Measurements from ENCODE around the gene NAV2.
"Not testable (repeated sequence)": the region's sequence is repeated elsewhere in the genome, so short reads cannot be mapped to it uniquely, and the experiment has no call there.

The NAV2 gene

DNA sequence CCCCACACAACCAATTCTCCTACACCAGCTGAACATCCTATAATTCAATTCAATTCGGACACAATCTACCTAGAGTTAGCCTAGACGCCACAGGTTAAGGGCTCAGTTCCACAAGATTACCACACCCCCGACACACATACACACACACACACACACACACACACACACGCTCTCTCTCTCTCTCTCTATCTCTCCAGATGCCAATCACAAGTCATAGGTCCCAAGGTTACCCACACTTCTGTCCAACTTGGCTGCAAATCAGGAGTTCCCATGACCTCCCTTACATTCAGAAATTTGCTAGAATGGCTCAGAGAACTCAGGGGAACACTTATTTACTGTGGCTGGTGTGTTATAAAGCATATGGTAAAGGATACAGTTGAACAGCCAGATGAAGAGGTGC lies 243.6 kb downstream of the NAV2 start:
- DNase-seq (ENCODE audit: low read depth): no peak

GRCh38 chr11:19957294-19957943 lies 244.8 kb downstream of the NAV2 start:
- no peak for DNase-seq (ENCODE audit: low read depth)

- DNase-seq (ENCODE audit: low read depth): no peak
These were observed 245.6 kb downstream of the NAV2 start for GRCh38 chr11:19958204-19958603.

DNA sequence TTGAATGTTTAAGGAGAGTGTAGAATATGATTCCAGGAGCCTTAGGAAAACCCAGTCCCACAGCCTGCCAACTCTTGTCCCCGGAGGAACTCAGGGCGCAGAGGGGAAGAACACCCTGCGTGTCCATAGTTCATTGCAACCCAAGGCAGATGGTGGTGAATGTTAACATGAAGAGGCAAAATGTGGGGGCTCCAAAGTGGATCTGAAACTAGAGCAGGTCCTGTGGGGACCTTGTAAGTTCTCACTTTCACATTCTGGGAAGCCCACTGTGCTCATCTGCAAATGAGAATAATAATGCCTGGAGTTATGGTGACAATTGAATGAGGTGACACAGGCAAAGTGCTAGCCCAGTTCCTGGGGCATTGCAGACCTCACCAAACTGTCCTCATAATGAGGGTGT lies 246.6 kb downstream of the NAV2 start:
- no peak for DNase-seq (ENCODE audit: low read depth)

DNA sequence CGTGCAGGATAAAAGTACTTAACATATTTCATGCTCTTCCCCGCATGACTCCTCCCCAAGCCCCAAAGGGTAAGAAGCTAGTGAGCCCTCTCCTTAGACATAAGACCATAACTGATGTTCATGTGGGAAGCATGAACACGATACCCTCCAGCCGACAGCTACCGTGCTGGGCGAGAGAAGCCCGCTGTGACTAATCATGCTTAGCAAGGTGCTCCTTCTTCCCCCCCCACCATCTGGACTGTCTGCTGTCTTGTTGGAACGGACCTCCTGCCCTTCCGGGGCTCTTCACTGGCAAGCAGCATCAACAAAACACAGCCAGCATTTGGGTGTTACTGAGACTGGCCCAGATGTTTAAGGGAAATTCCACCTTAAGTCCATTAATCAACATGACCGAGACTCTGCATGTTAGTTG lies 247.0 kb downstream of the NAV2 start:
- no peak for DNase-seq (ENCODE audit: low read depth)

DNA sequence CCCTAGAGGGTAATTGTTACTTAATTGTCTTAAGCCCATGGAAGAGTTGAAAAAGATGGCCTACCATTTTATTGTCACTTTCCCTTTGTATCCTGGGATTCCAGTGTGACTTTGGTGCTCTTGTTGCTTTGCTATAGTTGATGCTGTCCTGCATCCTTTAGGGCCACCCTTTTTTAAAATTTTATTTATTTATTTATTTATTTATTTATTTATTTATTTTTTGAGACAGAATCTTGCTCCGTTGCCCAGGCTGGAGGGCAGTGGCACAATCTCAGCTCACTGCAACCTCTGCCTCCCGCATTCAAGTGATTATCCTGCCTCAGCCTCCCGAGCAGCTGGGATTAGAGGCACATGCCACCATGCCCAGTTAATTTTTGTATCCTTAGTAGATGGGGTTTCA lies 247.8 kb downstream of the NAV2 start:
- not testable (repeated sequence) for DNase-seq (ENCODE audit: low read depth)

DNA sequence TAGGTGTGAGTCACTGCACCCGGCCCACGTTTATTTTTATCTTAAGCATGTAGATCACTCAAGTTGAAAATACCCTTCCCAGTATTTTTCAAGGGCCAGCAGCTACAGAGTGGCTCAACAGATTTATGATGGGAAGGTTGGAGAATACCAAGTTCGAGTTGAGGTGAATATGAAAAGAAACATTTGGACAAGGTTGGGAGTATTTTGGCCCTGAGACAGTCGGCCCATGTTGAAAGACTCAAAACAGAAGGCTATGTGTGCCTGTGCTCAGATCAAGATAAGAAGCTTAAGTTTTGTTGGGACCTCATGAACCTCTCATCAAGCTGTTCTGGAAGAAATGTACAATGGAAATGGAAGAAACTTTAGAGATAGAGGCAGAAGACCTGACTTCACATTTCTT lies 248.6 kb downstream of the NAV2 start:
- no peak for DNase-seq (ENCODE audit: low read depth)

DNA sequence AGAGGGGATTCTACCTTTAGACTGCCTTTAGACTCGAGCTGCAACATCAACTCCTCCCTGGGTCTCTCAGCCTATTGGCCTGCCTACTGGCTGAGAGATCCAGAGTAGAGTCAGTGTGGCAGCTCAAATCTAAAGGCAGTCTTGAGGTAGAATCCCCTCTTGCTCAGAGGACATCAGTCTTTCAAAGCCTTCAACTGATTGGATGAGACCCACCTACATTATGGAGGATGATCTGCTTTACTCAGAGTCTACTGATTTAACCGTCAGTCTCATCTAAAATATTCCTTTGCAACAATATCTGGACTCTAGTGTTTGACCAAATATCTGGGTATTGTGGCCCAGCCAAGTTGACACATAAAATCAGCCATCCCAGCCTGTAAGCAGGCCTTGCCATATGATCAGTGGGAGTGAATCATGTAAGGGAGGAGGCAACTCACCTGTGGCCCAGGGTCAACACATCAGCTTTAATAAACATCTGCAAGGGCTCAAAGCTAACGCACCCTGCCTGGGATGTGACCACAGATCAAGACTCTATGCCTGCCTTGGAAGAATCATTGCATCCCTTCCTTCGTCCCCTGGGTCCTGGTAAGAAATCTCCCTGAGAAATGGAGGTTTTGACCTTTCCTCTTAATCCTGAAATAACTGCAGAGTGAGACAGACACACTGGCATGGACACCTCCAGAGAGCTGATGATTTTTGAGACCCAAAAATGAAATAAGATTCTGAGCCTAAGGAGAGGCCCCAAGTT lies 249.6 kb downstream of the NAV2 start:
- no peak for DNase-seq (ENCODE audit: low read depth)

GRCh38 chr11:19962801-19963175 lies 250.2 kb downstream of the NAV2 start:
- no peak for DNase-seq (ENCODE audit: low read depth)

GRCh38 chr11:19963697-19964387 lies 251.2 kb downstream of the NAV2 start:
- DNase-seq (ENCODE audit: low read depth): no peak

- DNase-seq (ENCODE audit: low read depth): no peak
These were observed 253.8 kb downstream of the NAV2 start for GRCh38 chr11:19966441-19966840.

- no peak for DNase-seq (ENCODE audit: low read depth)
These were observed 254.3 kb downstream of the NAV2 start for GRCh38 chr11:19966927-19967326.

DNA sequence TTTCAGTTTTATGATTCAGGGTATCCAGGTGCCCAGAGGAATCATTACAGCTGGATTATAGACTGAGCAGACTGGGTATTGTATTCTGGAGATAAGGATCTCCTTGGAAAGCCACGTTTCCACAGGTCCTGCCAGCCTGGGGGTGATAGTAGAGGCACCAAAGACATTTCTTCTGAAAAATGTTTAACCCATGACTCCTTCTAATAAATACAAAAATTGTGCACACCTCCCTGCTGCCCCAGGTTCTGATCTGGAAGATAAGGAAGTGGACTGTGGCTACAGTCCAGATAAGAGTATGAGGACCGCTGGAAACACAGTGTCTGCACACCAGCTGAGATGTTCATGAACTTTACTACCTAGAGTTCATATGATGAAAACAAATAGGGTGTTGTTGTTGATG lies 255.2 kb downstream of the NAV2 start:
- DNase-seq (ENCODE audit: low read depth): no peak

DNA sequence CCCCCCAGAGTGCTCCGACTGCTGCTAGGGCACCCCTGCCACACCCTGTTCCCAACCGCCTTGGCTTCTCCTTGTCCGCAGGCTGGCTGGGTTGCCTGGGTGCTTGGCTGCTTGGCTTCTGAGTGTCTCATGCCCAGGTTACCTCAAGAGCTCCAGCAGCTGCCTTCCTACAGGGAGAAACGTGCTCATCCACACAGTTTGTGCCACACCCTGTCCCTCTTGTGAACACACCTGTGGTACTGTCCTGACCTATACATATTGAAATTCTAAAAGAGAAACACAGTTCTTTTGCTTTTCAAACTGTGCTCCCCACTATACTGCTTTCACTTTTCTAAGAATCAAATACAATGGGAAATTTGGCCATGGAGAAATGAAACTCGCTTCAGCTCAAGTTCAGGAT lies 256.2 kb downstream of the NAV2 start:
- no peak for DNase-seq (ENCODE audit: low read depth)

DNA sequence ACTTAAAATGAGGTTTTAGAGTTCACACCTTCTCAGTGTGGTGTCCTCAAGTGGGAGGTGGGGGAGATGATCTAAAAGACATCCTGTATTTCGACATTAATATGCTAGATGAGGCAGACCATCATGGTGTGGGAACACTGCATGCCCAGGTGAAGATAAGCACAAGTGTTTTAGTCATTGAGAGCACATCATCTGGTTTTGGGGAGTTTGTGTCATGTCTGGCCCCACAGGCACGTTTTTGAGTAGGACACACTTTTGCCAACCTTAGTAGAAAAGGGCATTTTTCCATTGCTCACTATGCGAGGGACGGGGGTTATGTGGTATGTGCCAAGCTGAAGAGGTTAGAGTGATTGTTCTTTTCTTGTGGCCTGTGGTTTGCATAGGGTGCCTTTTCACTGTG lies 258.3 kb downstream of the NAV2 start:
- peak; percentile 24 for DNase-seq (ENCODE audit: low read depth)

- no peak for DNase-seq (ENCODE audit: low read depth)
These were observed 259.5 kb downstream of the NAV2 start for GRCh38 chr11:19972091-19972490.

- no peak for DNase-seq (ENCODE audit: low read depth)
These were observed 260.0 kb downstream of the NAV2 start for GRCh38 chr11:19972651-19973050.

DNA sequence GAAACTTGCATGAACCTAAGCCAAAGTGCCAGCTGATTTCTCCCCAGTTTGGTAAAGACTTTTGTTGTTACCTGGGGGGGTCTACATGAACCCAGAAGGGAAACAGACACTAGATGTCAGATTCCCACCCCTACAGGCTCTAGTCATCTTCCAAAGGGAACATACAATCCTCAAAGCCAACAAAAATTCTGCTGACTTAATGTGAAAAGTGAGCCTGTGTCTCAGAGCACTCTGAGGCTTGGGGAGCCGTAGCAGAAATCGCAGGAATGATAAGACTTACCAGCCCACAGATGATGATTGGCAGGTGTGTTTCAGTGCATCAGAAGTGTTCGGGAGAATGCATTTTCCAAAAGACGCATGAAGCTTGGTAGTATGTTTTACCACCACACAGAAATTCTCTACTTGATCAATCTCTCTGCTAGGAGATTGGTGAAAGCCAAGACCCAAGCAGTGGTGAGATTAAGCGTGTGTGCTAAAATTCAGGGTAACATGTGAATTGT lies 260.5 kb downstream of the NAV2 start:
- no peak for DNase-seq (ENCODE audit: low read depth)

DNA sequence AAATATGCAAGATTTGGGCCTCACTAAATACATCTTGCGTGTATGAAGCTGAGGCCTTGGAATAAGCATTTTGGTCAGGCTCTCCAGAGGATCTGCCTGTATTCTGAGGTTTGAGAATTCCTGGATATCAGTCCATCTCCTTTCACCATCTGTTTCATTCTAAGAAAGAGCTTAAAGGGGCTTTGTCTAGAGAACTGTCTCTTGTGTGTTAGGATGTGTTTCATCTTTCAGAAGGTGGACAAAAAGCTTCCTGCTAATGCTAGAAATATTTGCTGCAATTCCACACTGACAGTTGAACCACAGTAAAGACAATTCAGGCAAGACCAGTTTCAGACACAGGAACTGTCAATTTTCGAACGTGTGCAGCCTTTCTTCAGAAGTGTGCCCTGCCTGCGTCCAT lies 262.2 kb downstream of the NAV2 start:
- DNase-seq (ENCODE audit: low read depth): no peak

DNA sequence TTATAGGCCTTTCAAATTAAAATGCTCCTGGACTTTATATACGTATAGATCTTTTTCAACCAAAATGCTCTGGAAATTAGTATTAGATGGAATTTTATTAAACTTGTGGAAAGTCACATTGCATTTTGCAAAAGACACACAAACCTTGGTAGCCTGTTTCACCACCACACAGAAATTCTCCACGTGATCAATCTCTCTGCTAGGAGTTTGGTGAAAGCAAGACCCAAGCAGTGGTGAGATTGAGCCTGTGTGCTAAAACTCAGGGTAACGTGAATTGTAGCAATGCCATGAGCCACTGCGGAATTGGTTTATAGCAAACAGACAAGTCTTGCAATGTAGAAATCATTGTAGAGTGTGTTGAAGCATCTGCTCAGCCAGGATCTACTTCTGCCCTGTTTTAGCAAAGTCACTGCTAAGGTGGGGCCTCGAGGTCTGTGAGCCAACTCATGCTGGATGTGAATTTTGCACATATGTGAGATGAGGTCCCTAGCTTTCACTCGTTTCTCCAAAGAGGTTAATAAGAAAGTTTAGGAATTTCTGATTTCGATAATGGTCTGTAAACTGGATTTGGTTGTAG lies 262.9 kb downstream of the NAV2 start:
- DNase-seq (ENCODE audit: low read depth): no peak

- no peak for DNase-seq (ENCODE audit: low read depth)
These were observed 263.8 kb downstream of the NAV2 start for GRCh38 chr11:19976281-19976941.

- no peak for DNase-seq (ENCODE audit: low read depth)
These were observed 265.3 kb downstream of the NAV2 start for GRCh38 chr11:19977941-19978340.
